ENCODE data around the gene APC. TPM values are rescaled to one million over a fixed set of nuclear protein-coding genes. Genes with fewer than 3 reads are reported as not detected.

Gene APC
- total and polyA plus RNA-seq, 2 of the 8 experiments (the other 6 are each of a cell fraction or from before 2014, with no cell fraction given): 6.8 to 41.9 TPM

DNA sequence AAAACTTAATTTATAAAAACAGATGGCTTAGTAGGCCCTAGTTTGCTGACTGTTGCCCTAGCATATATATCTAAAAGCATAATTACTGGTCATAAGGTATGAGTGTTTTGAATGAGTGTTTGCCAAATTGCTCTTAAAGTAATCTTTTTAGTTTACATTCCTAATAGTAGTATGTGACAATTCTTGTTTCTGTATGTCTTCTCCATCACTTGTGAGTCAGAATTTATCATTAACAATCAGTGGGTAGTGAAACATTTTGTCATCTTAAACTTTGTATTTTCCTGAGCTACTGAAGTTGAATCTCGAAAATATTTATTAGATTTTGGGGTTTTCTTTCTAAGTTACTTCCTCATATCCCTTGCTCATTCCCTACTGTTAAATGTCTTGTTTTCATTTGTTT, 49.6 kb downstream of the APC start:
- H3K4me3 ChIP-seq (ENCODE audit: extremely low read depth in 1 of 4, insufficient read depth in 2 of 4, low read depth in 3 of 4, low read length in 4 of 4): no peak overlapping the region
- CTCF ChIA-PET (ENCODE audit: partially characterized antibody): no interaction called here
- no peak overlapping the region for H3K9ac ChIP-seq (replicated peaks in 1 of 4; ENCODE audit: extremely low read depth in 1 of 4, low read depth in 3 of 4, low read length in 3 of 4)
- no peak for TF ChIP-seq FOSL1 (IDR thresholded peaks at IDR 0.05; ENCODE audit: insufficient read depth, low read depth, low read length)
- TF ChIP-seq, protein P1, sequence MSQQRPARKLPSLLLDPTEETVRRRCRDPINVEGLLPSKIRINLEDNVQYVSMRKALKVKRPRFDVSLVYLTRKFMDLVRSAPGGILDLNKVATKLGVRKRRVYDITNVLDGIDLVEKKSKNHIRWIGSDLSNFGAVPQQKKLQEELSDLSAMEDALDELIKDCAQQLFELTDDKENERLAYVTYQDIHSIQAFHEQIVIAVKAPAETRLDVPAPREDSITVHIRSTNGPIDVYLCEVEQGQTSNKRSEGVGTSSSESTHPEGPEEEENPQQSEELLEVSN (IDR thresholded peaks at IDR 0.05): no peak
- TF ChIP-seq SAP30 (IDR thresholded peaks at IDR 0.05; ENCODE audit: insufficient read depth, insufficient replicate concordance, low read length): no peak
- no peak for TF ChIP-seq EZH2 (IDR thresholded peaks at IDR 0.05; ENCODE audit: low read depth, low read length, severe bottlenecking)
- no peak for TF ChIP-seq SP2 (IDR thresholded peaks at IDR 0.05; ENCODE audit: low read length)
- no peak for TF ChIP-seq RAD21 (IDR thresholded peaks at IDR 0.05 in 1 of 2, conservative IDR thresholded peaks at IDR 0.05 in 1 of 2; ENCODE audit: low read depth in 2 of 2, low read length in 2 of 2)
- TF ChIP-seq, protein P2, sequence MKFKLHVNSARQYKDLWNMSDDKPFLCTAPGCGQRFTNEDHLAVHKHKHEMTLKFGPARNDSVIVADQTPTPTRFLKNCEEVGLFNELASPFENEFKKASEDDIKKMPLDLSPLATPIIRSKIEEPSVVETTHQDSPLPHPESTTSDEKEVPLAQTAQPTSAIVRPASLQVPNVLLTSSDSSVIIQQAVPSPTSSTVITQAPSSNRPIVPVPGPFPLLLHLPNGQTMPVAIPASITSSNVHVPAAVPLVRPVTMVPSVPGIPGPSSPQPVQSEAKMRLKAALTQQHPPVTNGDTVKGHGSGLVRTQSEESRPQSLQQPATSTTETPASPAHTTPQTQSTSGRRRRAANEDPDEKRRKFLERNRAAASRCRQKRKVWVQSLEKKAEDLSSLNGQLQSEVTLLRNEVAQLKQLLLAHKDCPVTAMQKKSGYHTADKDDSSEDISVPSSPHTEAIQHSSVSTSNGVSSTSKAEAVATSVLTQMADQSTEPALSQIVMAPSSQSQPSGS (IDR thresholded peaks at IDR 0.05; ENCODE audit: low read length): no peak
- no peak for TF ChIP-seq HDAC2 (IDR thresholded peaks at IDR 0.05; ENCODE audit: borderline replicate concordance in 1 of 2, low read depth in 2 of 2, low read length in 2 of 2)
- DNase-seq (ENCODE audit: low read depth in 1 of 2, low spot score in 2 of 2): no peak
- H2AK5ac ChIP-seq (ENCODE audit: low read depth, low read length): no peak overlapping the region
- H2BK5ac ChIP-seq (ENCODE audit: low read depth, low read length): no peak overlapping the region
- H4K91ac ChIP-seq (replicated peaks; ENCODE audit: insufficient read length, low read length): no peak overlapping the region
- no peak overlapping the region for H2BK12ac ChIP-seq (ENCODE audit: low read depth, low read length)
- no peak overlapping the region for H2AFZ ChIP-seq (ENCODE audit: low read length)
- no peak overlapping the region for H4K8ac ChIP-seq (ENCODE audit: extremely low read depth, insufficient read depth, low read length)
- no peak overlapping the region for H3K27ac ChIP-seq (ENCODE audit: low read depth, low read length)
- H2BK20ac ChIP-seq (ENCODE audit: low read length): no peak overlapping the region
- no peaks in the 10 kb centered on the region for H4K20me1 ChIP-seq (replicated peaks in 1 of 2; ENCODE audit: control insufficient read depth in 1 of 2, insufficient read depth in 2 of 2, low read length in 2 of 2)
- H4K5ac ChIP-seq (ENCODE audit: insufficient read length, low read depth, low read length): no peak overlapping the region
- no peak overlapping the region for H3K4ac ChIP-seq (replicated peaks; ENCODE audit: insufficient read length, low read depth, low read length)
- H3K18ac ChIP-seq (ENCODE audit: extremely low read depth, low read length): no peak overlapping the region
- H3K36me3 ChIP-seq (ENCODE audit: control insufficient read depth in 2 of 4, insufficient read depth in 4 of 4, low read length in 3 of 4): peaks cover 0 to 5% (median 1%) of the 10 kb centered on the region in 4 experiments; a peak in 4 of 8 replicates
- no peak for FAIRE-seq
- no peaks in the 10 kb centered on the region for H3K9me3 ChIP-seq (ENCODE audit: insufficient read depth in 2 of 2, low read depth in 1 of 2, low read length in 1 of 2)
- H3K56ac ChIP-seq (replicated peaks; ENCODE audit: insufficient read length, low read depth, low read length): no peak overlapping the region
- H2BK120ac ChIP-seq (replicated peaks; ENCODE audit: low read depth, low read length): no peak overlapping the region
- no peaks in the 10 kb centered on the region for H3K79me2 ChIP-seq (ENCODE audit: control insufficient read depth in 1 of 2, insufficient read depth in 2 of 2, low read length in 2 of 2)
- no peak overlapping the region for H3K4me2 ChIP-seq (ENCODE audit: insufficient read depth in 1 of 2, low read depth in 2 of 2, low read length in 2 of 2)
- H3K14ac ChIP-seq (ENCODE audit: insufficient read length): no peak overlapping the region
- H3K23ac ChIP-seq (ENCODE audit: insufficient read length): no peak overlapping the region
- no peaks in the 10 kb centered on the region for H3K23me2 ChIP-seq (ENCODE audit: low read depth, low read length)
- no peaks in the 10 kb centered on the region for H3K79me1 ChIP-seq (ENCODE audit: low read depth, low read length)
- H3K27me3 ChIP-seq (replicated peaks in 1 of 4; ENCODE audit: control insufficient read depth in 3 of 4, extremely low read depth in 1 of 4, insufficient read depth in 3 of 4, low read length in 3 of 4): no peaks in the 10 kb centered on the region
- H2BK15ac ChIP-seq (ENCODE audit: low read length): no peak overlapping the region
- H3K4me1 ChIP-seq (replicated peaks in 1 of 4; ENCODE audit: control insufficient read depth in 3 of 4, insufficient read depth in 4 of 4, low read length in 3 of 4): no peaks in the 10 kb centered on the region; a peak in 1 of 7 replicates
- POLR2A ChIA-PET (ENCODE audit: partially characterized antibody): interaction anchor here (0.9 to 1.6 kb wide), 2 partner anchors 8 to 9 kb away, joined by 3 to 5 read pairs; no protein-coding TSS in a partner anchor
- WGBS, 2 experiments (ENCODE audit: extremely low coverage in 1 of 2, insufficient coverage in 1 of 2, insufficient read length in 1 of 2, insufficient replicate concordance in 2 of 2, low coverage in 1 of 2, low lambda C conversion rate in 2 of 2, missing lambda C conversion rate in 1 of 2): 82% methylated on average over 1 of the region's 1 CpG; no CpG with 5 or more reads in 1 of the 2 experiments
